NAMALWA (cell line): Measurements from ENCODE around the gene RFX8.
A peak's percentile ranks its signal among the peaks of the same experiment; 100 is the strongest.
"Not testable (repeated sequence)": the region's sequence is repeated elsewhere in the genome, so short reads cannot be mapped to it uniquely, and the experiment has no call there.

Source experiments
- DNase-seq: peaks from one replicate; pipeline ENCODE4 v3.0.0-alpha.2; 2015; ENCODE audit warnings: low spot score

The RFX8 gene

DNA sequence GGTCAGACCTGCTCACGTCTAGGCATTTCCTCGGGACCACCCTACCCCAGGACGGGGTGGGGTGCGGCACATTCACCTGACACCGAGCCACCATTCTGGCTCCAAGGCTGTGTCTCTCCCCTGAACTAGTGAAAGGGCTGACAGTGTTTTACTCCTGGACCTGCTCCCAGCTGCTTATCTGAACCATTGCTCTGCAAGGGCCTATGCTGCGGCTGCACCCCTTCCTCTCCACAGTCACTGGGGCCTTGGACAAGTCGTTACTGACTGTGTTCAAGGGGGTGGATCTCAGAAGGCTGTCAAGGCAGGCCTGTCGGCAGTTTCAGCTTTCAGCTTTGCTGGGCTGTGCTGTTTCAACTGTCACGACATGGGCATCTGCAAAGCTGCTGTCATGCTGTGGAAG, 99.3 kb downstream of the RFX8 start:
- no peak for DNase-seq

GRCh38 chr2:101374821-101375561, 99.9 kb downstream of the RFX8 start:
- no peak for DNase-seq

- no peak for DNase-seq
These were observed 102.1 kb downstream of the RFX8 start for GRCh38 chr2:101372792-101373191.

DNA sequence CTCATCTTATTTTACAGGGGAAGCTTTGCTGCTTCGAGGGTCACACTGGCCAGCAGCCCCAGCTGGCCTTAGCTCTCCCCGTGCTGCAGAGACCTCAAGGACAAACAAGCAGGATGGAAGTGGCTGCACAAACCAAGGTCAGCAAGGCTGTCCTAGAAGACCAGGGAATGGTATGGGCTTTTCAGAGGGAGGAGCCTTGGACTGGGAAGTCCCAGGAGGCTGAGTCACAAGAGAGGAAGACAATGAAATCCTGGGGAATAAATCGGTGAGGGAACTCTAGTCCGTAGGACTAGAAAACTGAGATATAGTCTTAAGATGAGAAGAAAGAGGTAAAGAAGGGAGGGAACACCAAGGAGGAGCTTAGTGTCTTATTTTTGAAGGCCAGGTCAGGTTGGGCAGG, 103.3 kb downstream of the RFX8 start:
- DNase-seq: no peak

- no peak for DNase-seq
These were observed 105.8 kb downstream of the RFX8 start for GRCh38 chr2:101369100-101369499.

DNA sequence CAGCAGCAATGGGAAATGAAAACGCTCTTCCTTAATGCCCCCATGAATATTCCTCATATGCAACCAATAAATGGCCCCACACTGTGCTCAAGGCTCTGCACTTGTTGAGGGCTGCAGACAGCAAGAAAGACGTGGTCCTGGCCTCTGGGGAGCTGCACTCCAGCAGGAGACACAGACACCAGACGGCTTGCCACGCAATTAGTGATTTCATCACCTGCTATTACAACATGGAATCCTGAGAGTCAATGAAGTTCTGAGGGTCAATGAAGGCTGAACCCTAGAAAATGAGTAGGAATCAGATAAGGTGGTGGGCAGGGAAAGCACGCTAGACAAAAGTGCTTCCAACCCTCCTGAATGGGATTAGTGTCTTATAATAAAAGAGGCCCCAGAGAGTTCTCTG, 106.5 kb downstream of the RFX8 start:
- DNase-seq: no peak

DNA sequence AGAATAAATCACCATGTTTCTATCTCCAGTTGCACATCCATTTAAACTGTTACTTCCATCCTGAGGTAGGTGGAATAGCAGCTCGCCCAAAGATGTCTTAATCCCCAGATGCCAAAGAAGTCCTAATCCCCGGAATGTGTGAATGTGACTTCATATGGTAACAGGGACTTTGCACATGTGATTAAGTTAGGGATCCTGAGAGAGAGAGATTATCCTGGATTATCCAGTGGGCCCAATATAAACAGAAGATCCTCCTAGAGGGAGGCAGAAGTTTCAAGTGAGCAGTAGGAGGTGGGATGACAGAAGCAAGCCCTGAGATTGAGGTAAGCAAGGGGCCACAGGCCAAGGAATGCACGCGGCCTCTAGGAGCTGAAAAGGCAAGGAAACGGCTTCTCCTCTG, 107.4 kb downstream of the RFX8 start:
- DNase-seq: no peak

DNA sequence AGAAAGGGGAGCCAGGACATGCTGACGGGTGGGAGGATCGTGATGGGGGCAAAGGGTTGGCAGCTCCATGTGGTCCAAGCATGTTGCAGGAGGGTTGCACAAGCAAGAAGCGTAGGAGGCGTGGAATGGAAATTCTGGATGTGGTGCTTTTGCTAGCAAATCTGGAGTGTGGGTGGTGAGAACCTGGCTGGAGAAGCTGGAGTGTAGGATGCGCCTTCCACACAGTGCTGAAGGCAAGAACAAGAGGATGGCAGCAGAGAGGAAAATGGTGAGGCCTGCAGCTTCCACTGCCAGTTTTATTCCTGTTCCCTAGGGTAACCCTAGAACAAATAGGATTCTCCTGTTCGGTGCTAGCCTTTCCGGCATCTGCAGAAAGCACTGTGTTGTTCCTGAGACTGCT, 110.0 kb downstream of the RFX8 start:
- no peak for DNase-seq

GRCh38 chr2:101362777-101363176, 112.1 kb downstream of the RFX8 start:
- no peak for DNase-seq

DNA sequence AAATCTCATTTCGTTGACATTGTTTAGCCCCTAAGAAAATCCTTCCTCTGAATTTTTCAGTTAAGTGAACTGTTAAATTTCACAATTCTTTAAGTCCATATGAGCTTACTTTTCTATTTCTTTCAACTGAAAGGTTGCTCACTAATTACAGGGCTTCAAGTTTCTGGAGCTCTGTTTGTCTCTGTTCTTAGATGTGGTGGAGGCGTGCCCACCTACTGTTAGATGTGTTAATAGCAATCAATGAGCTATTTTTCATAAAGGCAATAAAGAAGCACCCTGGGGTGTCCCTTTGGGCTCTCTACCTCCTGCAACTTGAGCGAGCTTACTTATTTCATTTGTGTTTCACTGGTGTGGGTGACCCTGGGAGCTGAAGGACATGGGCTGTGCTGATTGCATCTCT, 112.6 kb downstream of the RFX8 start:
- peak; percentile 6 for DNase-seq

GRCh38 chr2:101361522-101361921, 113.4 kb downstream of the RFX8 start:
- DNase-seq: no peak

GRCh38 chr2:101361121-101361520, 113.8 kb downstream of the RFX8 start:
- DNase-seq: no peak

DNA sequence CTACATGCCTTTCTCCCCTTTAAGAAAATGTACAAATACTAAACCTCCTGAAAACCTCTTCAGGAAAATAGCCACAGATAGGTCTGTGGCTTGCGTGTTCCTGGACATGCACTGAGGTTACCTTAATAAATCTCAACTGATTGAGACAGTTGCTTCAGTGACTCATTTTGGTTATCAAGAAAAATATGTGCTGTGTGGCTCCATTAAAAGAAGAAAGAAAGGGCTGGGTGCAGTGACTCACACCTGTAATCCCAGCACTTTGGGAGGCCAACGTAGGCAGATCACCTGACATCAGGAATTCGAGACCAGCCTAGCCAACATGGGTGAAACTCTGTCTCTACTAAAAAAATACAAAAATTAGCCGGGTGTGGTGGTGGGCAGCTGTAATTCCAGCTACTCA, 114.7 kb downstream of the RFX8 start:
- no peak for DNase-seq

GRCh38 chr2:101359410-101359954, 115.4 kb downstream of the RFX8 start:
- no peak for DNase-seq

GRCh38 chr2:101357376-101357775, 117.5 kb downstream of the RFX8 start:
- DNase-seq: no peak

DNA sequence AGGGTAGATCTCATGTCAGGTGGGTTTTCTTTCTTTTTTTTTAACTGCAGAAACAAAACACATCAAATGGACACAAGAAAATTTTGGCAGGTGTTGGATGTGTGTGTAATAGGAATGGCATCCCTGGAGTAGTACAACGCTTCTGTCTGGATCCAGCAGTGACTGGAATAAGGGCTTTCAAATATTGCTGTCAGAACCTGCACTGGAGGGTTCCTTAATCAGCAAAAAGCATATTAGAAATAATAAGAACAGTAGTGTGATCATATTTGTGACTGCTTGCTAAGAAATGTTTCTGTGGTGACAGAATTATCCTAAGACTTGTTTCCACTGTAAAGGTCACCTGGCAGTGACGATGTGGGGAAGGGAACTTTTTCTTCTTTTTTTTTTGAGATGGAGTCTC, 118.4 kb downstream of the RFX8 start:
- no peak for DNase-seq

GRCh38 chr2:101356055-101356454, 118.9 kb downstream of the RFX8 start:
- DNase-seq: no peak

- DNase-seq: no peak
These were observed 119.4 kb downstream of the RFX8 start for GRCh38 chr2:101355401-101356054.

DNA sequence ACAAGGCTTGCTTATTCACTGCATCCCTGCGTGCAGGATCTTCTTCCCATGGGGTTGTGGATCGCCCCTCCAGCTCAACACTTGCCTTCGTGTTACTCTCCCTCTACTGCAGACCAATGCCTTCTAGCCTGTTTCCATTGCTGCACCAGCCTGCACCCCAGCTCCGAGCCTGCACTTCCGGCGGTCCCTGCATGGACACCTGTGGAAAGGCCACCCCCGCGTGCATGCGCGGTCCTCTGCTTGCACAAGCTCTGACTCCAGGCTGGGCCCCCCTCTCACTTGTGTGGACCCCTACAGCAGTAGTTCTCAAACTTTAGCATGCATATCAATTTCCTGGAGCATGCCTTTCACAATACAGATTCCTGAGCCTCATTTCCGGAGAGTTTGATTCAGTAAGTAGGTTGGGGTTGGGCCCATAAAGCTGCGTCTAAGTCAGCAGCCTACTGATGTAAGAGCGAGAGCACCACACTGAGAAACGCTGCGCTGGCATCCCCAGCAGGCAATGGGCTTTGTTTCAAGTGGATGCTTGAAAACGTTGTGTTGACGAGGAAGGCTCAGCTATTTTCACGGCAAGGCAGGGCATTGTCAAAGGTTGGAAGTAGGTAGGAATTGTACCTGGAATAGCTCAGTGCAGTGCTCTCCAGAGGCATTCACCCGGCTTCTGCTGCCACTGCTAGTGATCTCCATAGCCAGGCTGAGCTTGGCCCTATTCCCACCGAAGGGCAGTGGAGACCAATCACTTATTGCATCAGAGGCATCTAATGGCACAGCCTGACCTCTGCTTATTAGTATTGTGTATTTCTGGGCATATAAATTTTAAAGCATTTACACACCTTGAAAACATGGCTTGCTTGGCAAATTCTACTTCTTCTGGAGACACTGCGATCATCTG, 120.2 kb downstream of the RFX8 start:
- no peak for DNase-seq

DNA sequence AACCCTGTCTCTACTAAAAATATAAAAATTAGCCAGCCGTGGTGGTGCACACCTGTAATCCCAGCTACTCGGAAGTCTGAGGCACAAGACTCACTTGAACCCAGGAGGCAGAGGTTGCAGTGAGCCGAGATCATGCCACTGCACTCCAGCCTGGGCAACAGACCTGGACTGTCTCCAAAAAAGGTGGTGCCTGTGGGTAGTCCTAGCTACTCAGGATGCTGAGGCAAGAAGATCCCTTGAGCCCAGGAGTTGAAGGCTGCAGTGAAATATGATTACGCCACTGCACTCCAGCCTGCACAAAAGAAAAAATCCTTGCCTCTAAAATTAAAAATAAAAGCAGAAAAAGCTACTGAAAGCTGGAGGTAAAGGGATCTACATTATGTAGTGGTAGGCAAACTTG, 122.3 kb downstream of the RFX8 start:
- DNase-seq: not testable (repeated sequence)

DNA sequence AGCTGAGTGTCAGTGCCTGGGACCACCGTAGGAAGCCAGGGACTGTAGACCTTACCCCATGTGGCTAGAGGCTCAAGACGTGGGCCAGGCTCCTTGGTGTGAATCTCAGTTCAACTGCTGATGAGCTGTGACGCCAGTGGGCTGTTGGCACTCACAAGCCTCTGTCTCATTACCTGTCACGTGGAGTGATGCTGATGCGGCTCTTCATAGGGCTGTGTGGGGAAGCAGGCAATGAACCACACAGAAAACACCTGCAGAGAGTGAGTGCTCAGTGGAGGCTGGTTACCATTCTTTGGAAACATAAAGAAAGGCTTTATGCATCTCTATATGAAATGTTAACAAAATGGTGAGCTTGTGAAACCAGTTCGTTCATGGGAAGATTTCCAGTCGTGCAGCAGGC, 123.7 kb downstream of the RFX8 start:
- DNase-seq: no peak

GRCh38 chr2:101349893-101350662, 124.8 kb downstream of the RFX8 start:
- DNase-seq: peak; percentile 13
